Subcutaneous adipose tissue (tissue), 4 donors: ENCODE results near the gene UROC1. TPM values are rescaled to one million over a fixed set of nuclear protein-coding genes. Genes with fewer than 3 reads are reported as not detected.

Source experiments
- CTCF ChIP-seq: fragments of 450-650 bp; IDR thresholded peaks from one replicate; pipeline ENCODE4 v1.5.1; 2016; ENCODE audit warnings: low read depth, mild to moderate bottlenecking, control low read depth, antibody characterized with exemption, moderate library complexity
- total RNA-seq, 4 donors: library from RNA; depleted of rRNA; stranded (reverse); fragments of >200 nt; gene quantifications; one replicate each; pipeline ENCODE4 v1.1.0, GENCODE V29; 2016

UROC1 gene
- total RNA-seq, 4 donors from 2014 or later: not detected

- no peak for TF ChIP-seq CTCF
Measured at GRCh38 chr3:126484148-126484547, 33.4 kb downstream of the UROC1 start.

GRCh38 chr3:126483321-126483761 is 34.2 kb downstream of the UROC1 start:
- TF ChIP-seq CTCF: no peak

- TF ChIP-seq CTCF: no peak
Measured at GRCh38 chr3:126482503-126483255, 34.9 kb downstream of the UROC1 start.

- TF ChIP-seq CTCF: no peak
Measured at GRCh38 chr3:126481808-126482502, 35.6 kb downstream of the UROC1 start.

GRCh38 chr3:126480861-126481260 is 36.7 kb downstream of the UROC1 start:
- TF ChIP-seq CTCF: no peak

GRCh38 chr3:126480206-126480605 is 37.4 kb downstream of the UROC1 start:
- TF ChIP-seq CTCF: no peak

- no peak for TF ChIP-seq CTCF
Measured at GRCh38 chr3:126479642-126480041, 37.9 kb downstream of the UROC1 start.
